HepG2 (cell line): ENCODE data around the gene PPIB. TPM values are rescaled to one million over a fixed set of nuclear protein-coding genes. Genes with fewer than 3 reads are reported as not detected.

ENCODE experiments used
- ATAC-seq: fragments of 200-7000 bp; cut with Tn5 transposase; 3 replicates; pipeline ENCODE4 v1.9.1; 2020; ENCODE audit warnings: mild to moderate bottlenecking, moderate library complexity
- BruUV-seq: library from RNA; stranded (reverse); fragments of 400-500 nt; replicated peaks from 2 replicates; lab custom pipeline; 2021; lab: Mats Ljungman, UMichigan
- CTCF ChIA-PET: fragments of 300-600 bp; formaldehyde crosslinking; extraction: SDS; loops from one replicate; lab custom pipeline; 2021; ENCODE audit warnings: low total read pairs, inconsistent platforms, low intra/inter-chr PET ratio; lab: Yijun Ruan, JAX
- POLR2A ChIA-PET: fragments of 350-600 bp; sonication (Branson Sonifier 250); formaldehyde crosslinking; loops from one replicate; lab custom pipeline; 2020; ENCODE audit warnings: antibody characterized with exemption, inconsistent platforms; lab: Yijun Ruan, JAX
- DNase-seq: peaks from one replicate; pipeline ENCODE4 v3.0.0-alpha.2; 2015; ENCODE audit warnings: low spot score
- FAIRE-seq: peaks from 3 replicates; lab custom pipeline; 2011; peaks lifted over from hg19 to GRCh38; lab: Jason Lieb, UNC
- H2AFZ ChIP-seq: one replicate; pipeline ENCODE4 v1.6.1; 2011; ENCODE audit warnings: low read length, inconsistent platforms
- H3K27ac ChIP-seq: fragments of 300-600 bp; 3 replicates; pipeline ENCODE4 v1.8.0; 2011; ENCODE audit warnings: mixed run types, mild to moderate bottlenecking, mixed read lengths, low read length, inconsistent platforms; ENCODE audit not compliant: insufficient read depth; ENCODE audit errors: extremely low read length
- H3K27me3 ChIP-seq, 2 experiments: fragments of 200-600 bp in 1 of 2; 2 replicates in 1 of 2; 3 replicates in 1 of 2; pipeline versions ENCODE4 v1.6.0 to v1.8.0; 2011; ENCODE audit warnings: low read length in 2 of 2, mild to moderate bottlenecking in 2 of 2, moderate library complexity in 2 of 2, inconsistent platforms in 1 of 2; ENCODE audit not compliant: insufficient read depth in 2 of 2, control insufficient read depth in 1 of 2
- H3K36me3 ChIP-seq, 2 experiments: fragments of 200-600 bp in 1 of 2; replicated peaks in 1 of 2; 2 replicates in 1 of 2; 3 replicates in 1 of 2; pipeline versions ENCODE4 v1.5.1 to v1.8.0; 2011; ENCODE audit warnings: low read length in 2 of 2, inconsistent platforms in 1 of 2; ENCODE audit not compliant: insufficient read depth in 2 of 2, control insufficient read depth in 1 of 2
- H3K4me1 ChIP-seq: 2 replicates; pipeline ENCODE4 v1.5.1; 2012; ENCODE audit warnings: low read length, inconsistent platforms; ENCODE audit not compliant: insufficient read depth
- H3K4me2 ChIP-seq: 2 replicates; pipeline ENCODE4 v1.6.0; 2011; ENCODE audit warnings: low read depth, low read length, inconsistent platforms
- H3K4me3 ChIP-seq, 3 experiments: fragments of 200-600 bp in 1 of 3; sonication (generic), shearing (Covaris generic) in 1 of 3; replicated peaks in 1 of 3; 2 replicates each; pipeline ENCODE4 v1.5.1; 2011 to 2016; ENCODE audit warnings: low read length in 3 of 3, inconsistent platforms in 2 of 3, low read depth in 2 of 3, mild to moderate bottlenecking in 2 of 3, control low read depth in 1 of 3, mixed read lengths in 1 of 3; ENCODE audit not compliant: insufficient read depth in 1 of 3
- H3K79me2 ChIP-seq: one replicate; pipeline ENCODE4 v1.6.1; 2011; ENCODE audit warnings: low read length, inconsistent platforms; ENCODE audit not compliant: insufficient read depth
- H3K9ac ChIP-seq: 2 replicates; pipeline ENCODE4 v1.6.0; 2011; ENCODE audit warnings: mild to moderate bottlenecking, low read depth, low read length, inconsistent platforms; ENCODE audit not compliant: insufficient read depth
- H3K9me3 ChIP-seq: 2 replicates; pipeline ENCODE4 v1.5.1; 2012; ENCODE audit warnings: mild to moderate bottlenecking, low read length
- H4K20me1 ChIP-seq: 2 replicates; pipeline ENCODE4 v1.6.0; 2011; ENCODE audit warnings: inconsistent platforms, mild to moderate bottlenecking, low read length, moderate library complexity; ENCODE audit not compliant: insufficient read depth
- JUNB ChIP-seq: sonication (generic); formaldehyde crosslinking; IDR thresholded peaks from 2 replicates; pipeline ENCODE4 v1.8.0; 2022; ENCODE audit warnings: missing genetic modification reagents, mild to moderate bottlenecking, borderline replicate concordance
- KAT2B ChIP-seq: fragments of 150-350 bp; IDR thresholded peaks from 2 replicates; pipeline ENCODE4 v1.6.1; 2014; ENCODE audit warnings: low read depth, low read length, borderline replicate concordance
- MBNL3 ChIP-seq: fragments of 250-450 bp; sonication (Bioruptor Pico); conservative IDR thresholded peaks from 2 replicates; pipeline ENCODE4 v1.8.0; 2022; ENCODE audit warnings: mild to moderate bottlenecking, inconsistent platforms
- PPARG ChIP-seq: conservative IDR thresholded peaks from 2 replicates; pipeline ENCODE4 v1.6.1; 2016; ENCODE audit warnings: missing biosample characterization, missing genetic modification reagents
- TEAD3 ChIP-seq: optimal IDR thresholded peaks from 2 replicates; pipeline ENCODE3; 2016; ENCODE audit warnings: borderline replicate concordance
- ZFP90 ChIP-seq: sonication (generic); formaldehyde crosslinking; IDR thresholded peaks from 2 replicates; pipeline ENCODE4 v1.8.0; 2022; ENCODE audit warnings: missing genetic modification reagents, mild to moderate bottlenecking, inconsistent platforms, borderline replicate concordance
- ZNF256 ChIP-seq: sonication (generic); formaldehyde crosslinking; conservative IDR thresholded peaks from 2 replicates; pipeline ENCODE4 v1.4.0; 2020; ENCODE audit warnings: missing genetic modification reagents
- ZNF274 ChIP-seq: sonication (generic); formaldehyde crosslinking; IDR thresholded peaks from 2 replicates; pipeline ENCODE4 v1.5.1; 2020; ENCODE audit warnings: mild to moderate bottlenecking, missing genetic modification reagents
- ZNF317 ChIP-seq: sonication (generic); formaldehyde crosslinking; IDR thresholded peaks from 2 replicates; pipeline ENCODE4 v1.5.0; 2020; ENCODE audit warnings: mild to moderate bottlenecking, missing genetic modification reagents
- ZNF451 ChIP-seq: sonication (generic); formaldehyde crosslinking; IDR thresholded peaks from 2 replicates; pipeline ENCODE4 v1.5.0; 2020; ENCODE audit warnings: mild to moderate bottlenecking, missing genetic modification reagents
- ZNF550 ChIP-seq: sonication (generic); formaldehyde crosslinking; IDR thresholded peaks from 2 replicates; pipeline ENCODE4 v1.4.0; 2020; ENCODE audit warnings: mild to moderate bottlenecking, missing genetic modification reagents, borderline replicate concordance
- WGBS: methylation state at CpG from one replicate; pipeline ENCODE4 v1.1.6; 2017; ENCODE audit warnings: low lambda C conversion rate; 5-methylcytosine and 5-hydroxymethylcytosine counted together
- in situ Hi-C: cut with HindIII; loops from 2 replicates; pipeline ENCODE4 v1.10.0; 2017; ENCODE audit warnings: low pct_unique_long_range_greater_than_20kb; ENCODE audit not compliant: extremely low pct_ligation_motif_present
- intact Hi-C: fragments of 100-400 bp; cut with micrococcal nuclease; formaldehyde crosslinking; loops from one replicate; pipeline ENCODE4 v1.10.0; 2022; ENCODE audit not compliant: unreplicated experiment
- polyA plus RNA-seq, 8 experiments: library from polyadenylated mRNA; depleted of rRNA in 3 of 8; stranded (reverse) in 7 of 8; unstranded in 1 of 8; fragments of >200 nt; fragmentation: Illumina TruSeq in 4 of 8; extraction: Trizol in 4 of 8; gene quantifications; 2 replicates each; pipeline versions ENCODE4 v1.2.1 to v1.2.3, GENCODE V29; 2011 to 2016; ENCODE audit warnings: low read depth in 4 of 8, missing spikeins in 1 of 8, mixed read lengths in 1 of 8; ENCODE audit not compliant: insufficient read depth in 1 of 8
- total RNA-seq, 5 experiments: library from RNA; depleted of rRNA; stranded (reverse); fragments of >200 nt; fragmentation: Illumina TruSeq; extraction: Trizol; gene quantifications; 2 replicates each; pipeline ENCODE4 v1.2.3, GENCODE V29; 2016; ENCODE audit warnings: low read depth in 1 of 5
- TF ChIP-seq, protein P1 (sequence below): sonication (generic); formaldehyde crosslinking; IDR thresholded peaks from 2 replicates; pipeline ENCODE4 v1.8.1; 2023; ENCODE audit warnings: mild to moderate bottlenecking, missing genetic modification reagents

Gene PPIB
- total and polyA plus RNA-seq, 2 of the 13 experiments (the other 11 are each of a cell fraction or from before 2014, with no cell fraction given), result 780 to 882 TPM

DNA sequence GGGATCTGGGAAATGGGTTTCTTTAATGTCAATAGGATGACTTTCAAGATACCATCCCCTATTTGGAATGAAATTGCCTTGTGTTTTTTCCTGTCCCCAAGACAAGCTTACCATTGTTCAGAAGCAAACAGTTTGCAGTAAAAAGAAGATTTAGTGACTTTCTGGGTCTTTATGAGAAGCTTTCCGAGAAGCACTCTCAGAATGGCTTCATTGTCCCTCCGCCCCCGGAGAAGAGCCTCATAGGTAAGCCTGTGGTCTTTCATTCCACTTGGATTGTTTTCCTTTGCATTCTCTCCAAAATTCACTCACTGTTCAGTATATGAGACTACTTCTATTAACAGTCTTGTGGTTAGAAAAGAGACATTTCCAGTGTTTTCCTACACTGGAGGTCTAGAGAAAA, 36.8 kb downstream of the PPIB start:
- Histone ChIP-seq H2AFZ (no peak overlapping the region), H3K27me3 (no peaks in the 10 kb centered on the region), H3K9me3 (no peaks in the 10 kb centered on the region), H3K9ac (no peak overlapping the region), H3K79me2 (peaks cover 3% of the 10 kb centered on the region), H3K4me3 (no peak overlapping the region), H3K4me1 (no peaks in the 10 kb centered on the region), H3K36me3 (peaks cover 28 to 84% of the 10 kb centered on the region in 2 experiments), H4K20me1 (no peaks in the 10 kb centered on the region), H3K4me2 (no peak overlapping the region), H3K27ac (no peak overlapping the region)
- ChIA-PET POLR2A (no interaction called here), CTCF (no interaction called here)
- intact Hi-C loops (no loop called here), in situ Hi-C loops (no loop called here)
- TF ChIP-seq ZNF274 (CRISPR knock-in tag) (no peak), MBNL3 (CRISPR knock-in tag) (no peak), PPARG (CRISPR knock-in tag) (no peak), KAT2B (no peak), ZFP90 (CRISPR knock-in tag) (no peak), ZNF317 (CRISPR knock-in tag) (no peak), ZNF451 (CRISPR knock-in tag) (no peak), TEAD3 (CRISPR knock-in tag) (no peak), ZNF256 (CRISPR knock-in tag) (no peak), ZNF550 (CRISPR knock-in tag) (no peak), JUNB (no peak)
- TF ChIP-seq, protein P1, sequence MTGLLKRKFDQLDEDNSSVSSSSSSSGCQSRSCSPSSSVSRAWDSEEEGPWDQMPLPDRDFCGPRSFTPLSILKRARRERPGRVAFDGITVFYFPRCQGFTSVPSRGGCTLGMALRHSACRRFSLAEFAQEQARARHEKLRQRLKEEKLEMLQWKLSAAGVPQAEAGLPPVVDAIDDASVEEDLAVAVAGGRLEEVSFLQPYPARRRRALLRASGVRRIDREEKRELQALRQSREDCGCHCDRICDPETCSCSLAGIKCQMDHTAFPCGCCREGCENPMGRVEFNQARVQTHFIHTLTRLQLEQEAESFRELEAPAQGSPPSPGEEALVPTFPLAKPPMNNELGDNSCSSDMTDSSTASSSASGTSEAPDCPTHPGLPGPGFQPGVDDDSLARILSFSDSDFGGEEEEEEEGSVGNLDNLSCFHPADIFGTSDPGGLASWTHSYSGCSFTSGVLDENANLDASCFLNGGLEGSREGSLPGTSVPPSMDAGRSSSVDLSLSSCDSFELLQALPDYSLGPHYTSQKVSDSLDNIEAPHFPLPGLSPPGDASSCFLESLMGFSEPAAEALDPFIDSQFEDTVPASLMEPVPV, result no peak
- no TSS peak for BruUV-seq
- FAIRE-seq, result no peak
- no peak for DNase-seq
- WGBS, result 72% methylated on average over 3 of the region's 3 CpGs
- no peak for ATAC-seq
